HEK293 (cell line): ENCODE results near the gene MAPRE2.

Source experiments
- ZNF776 ChIP-seq: fragments of 450-650 bp; formaldehyde crosslinking; IDR thresholded peaks from 2 replicates; pipeline ENCODE4 v1.5.0; 2017; ENCODE audit warnings: missing biosample characterization, missing genetic modification characterization, borderline replicate concordance
- TF ChIP-seq, protein P1 (sequence below): fragments of 450-650 bp; formaldehyde crosslinking; IDR thresholded peaks from 2 replicates; pipeline ENCODE4 v1.5.1; 2017; ENCODE audit warnings: missing biosample characterization, missing genetic modification characterization

GRCh38 chr18:35121531-35121930 lies 80.3 kb downstream of the MAPRE2 start:
- TF ChIP-seq ZNF776 (tag by site-specific recombination), result no peak
- TF ChIP-seq, protein P1, sequence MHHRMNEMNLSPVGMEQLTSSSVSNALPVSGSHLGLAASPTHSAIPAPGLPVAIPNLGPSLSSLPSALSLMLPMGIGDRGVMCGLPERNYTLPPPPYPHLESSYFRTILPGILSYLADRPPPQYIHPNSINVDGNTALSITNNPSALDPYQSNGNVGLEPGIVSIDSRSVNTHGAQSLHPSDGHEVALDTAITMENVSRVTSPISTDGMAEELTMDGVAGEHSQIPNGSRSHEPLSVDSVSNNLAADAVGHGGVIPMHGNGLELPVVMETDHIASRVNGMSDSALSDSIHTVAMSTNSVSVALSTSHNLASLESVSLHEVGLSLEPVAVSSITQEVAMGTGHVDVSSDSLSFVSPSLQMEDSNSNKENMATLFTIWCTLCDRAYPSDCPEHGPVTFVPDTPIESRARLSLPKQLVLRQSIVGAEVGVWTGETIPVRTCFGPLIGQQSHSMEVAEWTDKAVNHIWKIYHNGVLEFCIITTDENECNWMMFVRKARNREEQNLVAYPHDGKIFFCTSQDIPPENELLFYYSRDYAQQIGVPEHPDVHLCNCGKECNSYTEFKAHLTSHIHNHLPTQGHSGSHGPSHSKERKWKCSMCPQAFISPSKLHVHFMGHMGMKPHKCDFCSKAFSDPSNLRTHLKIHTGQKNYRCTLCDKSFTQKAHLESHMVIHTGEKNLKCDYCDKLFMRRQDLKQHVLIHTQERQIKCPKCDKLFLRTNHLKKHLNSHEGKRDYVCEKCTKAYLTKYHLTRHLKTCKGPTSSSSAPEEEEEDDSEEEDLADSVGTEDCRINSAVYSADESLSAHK, result no peak
